Measurements from ENCODE around the gene PHLPP1. TPM values are rescaled to one million over a fixed set of nuclear protein-coding genes. Genes with fewer than 3 reads are reported as not detected.

The PHLPP1 gene
- total RNA-seq, result 1 to 10 TPM; 4.6 to 5.9 TPM

DNA sequence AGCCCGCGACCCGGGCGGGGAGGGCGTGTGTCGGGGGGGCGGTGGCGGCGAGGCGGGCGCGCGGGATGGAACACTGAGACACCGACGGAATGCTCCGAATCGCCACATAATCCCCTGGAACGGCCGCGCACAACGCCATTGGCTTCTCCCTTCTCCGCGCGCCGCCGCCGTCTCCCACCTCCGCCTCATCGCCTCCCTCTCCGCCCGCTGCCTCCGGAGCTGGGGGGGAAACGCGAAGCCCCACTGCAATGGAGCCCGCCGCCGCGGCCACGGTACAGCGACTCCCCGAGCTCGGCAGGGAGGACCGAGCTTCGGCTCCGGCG lies at the start of gene PHLPP1:
PHLPP1 (plus strand) TSS at position 106 of the 323 bp plus-strand sequence; CDS start at position 249, 143 bp downstream.
- no peaks in the 10 kb centered on the region for H3K9me3 ChIP-seq
- peaks cover 0 to 29% of the 10 kb centered on the region in 2 donors for H3K4me1 ChIP-seq
- peak within 1 kb of the TSS; percentile 77 to 83 for H3K4me3 ChIP-seq
- no peak for TF ChIP-seq CTCF (IDR thresholded peaks at IDR 0.05)
- H3K27ac ChIP-seq, result peak within 1 kb of the TSS; percentile 95 to 96
- H3K27me3 ChIP-seq, result no peaks in the 10 kb centered on the region
- DNase-seq (ENCODE audit: low spot score), result no peak
- H3K36me3 ChIP-seq, result no peaks in the 10 kb centered on the region

DNA sequence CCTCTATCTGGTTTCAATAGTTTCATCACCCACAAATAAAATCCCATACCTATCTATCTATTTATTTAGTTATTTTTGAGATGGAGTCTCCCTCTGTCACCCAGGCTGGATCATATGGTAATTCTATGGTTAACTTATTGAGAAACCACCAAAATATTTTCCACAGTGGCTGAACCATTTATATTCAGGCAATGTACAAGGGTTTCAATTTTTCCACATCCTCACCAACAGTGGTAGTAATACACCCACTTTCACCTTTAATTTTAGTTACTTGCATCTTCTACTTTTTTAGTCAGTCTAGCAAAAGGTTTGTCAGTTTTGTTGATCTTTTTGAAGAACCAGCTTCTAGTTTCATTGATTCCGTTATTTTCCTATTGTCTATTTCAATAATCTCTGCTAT lies 46.1 kb upstream of the PHLPP1 start:
- H3K27ac ChIP-seq, result no peak overlapping the region
- no peak for TF ChIP-seq CTCF (IDR thresholded peaks at IDR 0.05)
- no peak for DNase-seq (ENCODE audit: low spot score)

DNA sequence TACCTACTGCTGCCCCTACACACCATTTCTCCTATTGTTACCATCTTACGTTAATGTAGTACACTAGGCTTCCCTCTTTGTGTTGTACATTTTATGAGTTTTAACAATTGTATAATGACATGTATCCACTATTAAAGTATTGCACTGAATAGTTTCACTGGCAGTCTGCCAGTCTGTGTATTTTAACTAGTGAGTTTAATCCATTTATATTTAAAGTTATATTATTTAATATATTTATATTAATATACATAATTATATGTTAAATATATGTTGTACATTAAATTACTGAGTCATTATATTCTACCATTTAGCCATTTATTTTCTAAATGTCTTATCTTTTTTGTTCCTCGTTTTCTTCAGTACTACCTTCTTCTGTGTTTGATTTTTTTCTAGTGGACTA lies 44.8 kb upstream of the PHLPP1 start:
- H3K27ac ChIP-seq, result no peak overlapping the region
- no peaks in the 10 kb centered on the region for H3K4me1 ChIP-seq
- no peaks in the 10 kb centered on the region for H3K27me3 ChIP-seq
- H3K4me3 ChIP-seq, result no peak overlapping the region
- no peak for DNase-seq (ENCODE audit: low spot score)
- no peak for TF ChIP-seq CTCF (IDR thresholded peaks at IDR 0.05)
- H3K36me3 ChIP-seq, result no peaks in the 10 kb centered on the region
- H3K9me3 ChIP-seq, result peaks cover 0 to 13% of the 10 kb centered on the region in 2 donors

More for the DNA sequence above, 46.1 kb upstream of the PHLPP1 start:
- no peaks in the 10 kb centered on the region for H3K36me3 ChIP-seq
- no peaks in the 10 kb centered on the region for H3K27me3 ChIP-seq
- H3K4me3 ChIP-seq, result no peak overlapping the region
- no peaks in the 10 kb centered on the region for H3K4me1 ChIP-seq
- H3K9me3 ChIP-seq, result peaks cover 0 to 13% of the 10 kb centered on the region in 2 donors

- DNase-seq (ENCODE audit: low spot score), result no peak
- H3K4me1 ChIP-seq, result no peaks in the 10 kb centered on the region
- H3K27me3 ChIP-seq, result no peaks in the 10 kb centered on the region
- peaks cover 0 to 13% of the 10 kb centered on the region in 2 donors for H3K9me3 ChIP-seq
- TF ChIP-seq CTCF (IDR thresholded peaks at IDR 0.05), result no peak
- no peak overlapping the region for H3K27ac ChIP-seq
- no peaks in the 10 kb centered on the region for H3K36me3 ChIP-seq
- H3K4me3 ChIP-seq, result no peak overlapping the region
These were observed 42.7 kb upstream of the PHLPP1 start for GRCh38 chr18:62672600-62672999.

DNA sequence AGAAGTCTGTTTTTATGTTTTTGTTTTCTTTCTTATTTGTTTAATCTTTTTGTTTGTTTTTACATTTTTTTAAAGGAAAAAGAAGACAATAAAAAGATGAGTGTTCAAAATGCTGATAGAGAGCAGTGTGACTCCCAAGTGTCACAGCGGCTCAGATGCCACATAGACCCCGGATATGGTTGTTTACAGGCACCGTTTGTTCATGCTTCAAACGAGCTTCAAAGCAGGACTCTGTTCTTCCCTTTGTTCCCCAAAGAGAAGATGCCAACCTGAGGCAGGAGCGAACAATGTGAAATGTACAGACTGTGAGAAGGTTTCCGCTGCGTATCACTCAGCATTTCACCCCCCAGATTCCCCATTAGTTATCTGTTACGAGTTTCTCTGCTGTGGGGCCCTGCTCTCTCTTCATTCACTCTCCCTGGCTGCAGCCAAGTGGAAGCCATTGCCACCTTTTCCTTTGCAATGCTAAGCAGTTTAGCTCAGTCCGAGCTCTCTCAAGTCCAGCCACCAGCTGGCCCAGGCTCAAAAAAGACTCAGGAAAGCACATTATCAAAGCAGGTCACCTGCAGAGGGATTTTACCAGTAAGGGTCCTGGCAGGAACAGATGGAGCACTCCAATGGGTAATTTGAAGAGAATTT lies 36.4 kb upstream of the PHLPP1 start:
- Histone ChIP-seq H3K36me3 (no peaks in the 10 kb centered on the region), H3K4me3 (no peak overlapping the region), H3K9me3 (no peaks in the 10 kb centered on the region), H3K27me3 (no peaks in the 10 kb centered on the region), H3K4me1 (no peaks in the 10 kb centered on the region), H3K27ac (no peak overlapping the region)
- DNase-seq (ENCODE audit: low spot score), result no peak
- no peak for TF ChIP-seq CTCF (IDR thresholded peaks at IDR 0.05)

- H3K9me3 ChIP-seq, result no peaks in the 10 kb centered on the region
- no peak for TF ChIP-seq CTCF (IDR thresholded peaks at IDR 0.05)
- H3K4me1 ChIP-seq, result no peaks in the 10 kb centered on the region
- H3K36me3 ChIP-seq, result no peaks in the 10 kb centered on the region
- no peak overlapping the region for H3K27ac ChIP-seq
- no peaks in the 10 kb centered on the region for H3K27me3 ChIP-seq
- no peak overlapping the region for H3K4me3 ChIP-seq
- DNase-seq (ENCODE audit: low spot score), result no peak
These were observed 33.0 kb upstream of the PHLPP1 start for GRCh38 chr18:62682371-62682770.

Data from right atrium auricular region (tissue), 2 donors.